NB4 (cell line): ENCODE results near the gene NTRK2.
A peak's percentile ranks its signal among the peaks of the same experiment; 100 is the strongest.

ENCODE experiments used
- CTCF ChIP-seq: IDR thresholded peaks from one replicate; pipeline ENCODE4 v1.5.1; 2012; ENCODE audit warnings: low read depth, low read length
- POLR2A ChIP-seq: IDR thresholded peaks from 2 replicates; pipeline ENCODE4 v1.6.1; 2011; ENCODE audit warnings: mild to moderate bottlenecking; ENCODE audit not compliant: insufficient read length; ENCODE audit errors: extremely low read depth

GRCh38 chr9:84966876-84967830 lies 297.6 kb downstream of the NTRK2 start:
- TF ChIP-seq POLR2A: no peak
- peak; percentile 27 for TF ChIP-seq CTCF
